ENCODE results near the gene PPP1R15A. TPM values are rescaled to one million over a fixed set of nuclear protein-coding genes. Genes with fewer than 3 reads are reported as not detected.

PPP1R15A gene
- total and polyA plus RNA-seq, 2 of the 8 experiments (the other 6 are each of a cell fraction or from before 2014, with no cell fraction given): 4.1 to 14.0 TPM

- TF ChIP-seq TAF1 (IDR thresholded peaks at IDR 0.05; ENCODE audit: low read depth, low read length) (no peak), RNF2 (IDR thresholded peaks at IDR 0.05; ENCODE audit: borderline replicate concordance, low read depth, low read length, missing control alignments, poor library complexity, severe bottlenecking) (no peak)
- TF ChIP-seq, protein P1, sequence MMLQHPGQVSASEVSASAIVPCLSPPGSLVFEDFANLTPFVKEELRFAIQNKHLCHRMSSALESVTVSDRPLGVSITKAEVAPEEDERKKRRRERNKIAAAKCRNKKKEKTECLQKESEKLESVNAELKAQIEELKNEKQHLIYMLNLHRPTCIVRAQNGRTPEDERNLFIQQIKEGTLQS (IDR thresholded peaks at IDR 0.05; ENCODE audit: insufficient read depth, low read depth, low read length): no peak
These were observed 31.2 kb upstream of the PPP1R15A start (continued) for GRCh38 chr19:48841047-48841446.

Data from H1 (cell line).